IMR-90 (cell line): ENCODE data around the gene CCDC63.

Experiments used
- BHLHE40 ChIP-seq: fragments of 150-350 bp; IDR thresholded peaks from 2 replicates; pipeline ENCODE4 v1.6.1; 2016; ENCODE audit warnings: mild to moderate bottlenecking, low read depth, low read length
- CEBPB ChIP-seq: IDR thresholded peaks from 2 replicates; pipeline ENCODE4 v1.6.1; 2012; ENCODE audit warnings: low read depth, low read length, improper control_type of control experiment
- CTCF ChIP-seq: conservative IDR thresholded peaks from 2 replicates; pipeline ENCODE4 v1.5.1; 2012; ENCODE audit warnings: mild to moderate bottlenecking, low read depth, low read length, improper control_type of control experiment
- FOS ChIP-seq: fragments of 150-350 bp; IDR thresholded peaks from 2 replicates; pipeline ENCODE4 v1.6.1; 2016; ENCODE audit warnings: low read depth, low read length
- MAFK ChIP-seq: IDR thresholded peaks from 2 replicates; pipeline ENCODE4 v1.6.1; 2012; ENCODE audit warnings: low read depth, low read length, improper control_type of control experiment
- MAZ ChIP-seq: IDR thresholded peaks from 2 replicates; pipeline ENCODE4 v1.6.1; 2012; ENCODE audit warnings: low read depth, mild to moderate bottlenecking, low read length, improper control_type of control experiment, moderate library complexity, borderline replicate concordance
- MXI1 ChIP-seq: IDR thresholded peaks from 2 replicates; pipeline ENCODE4 v1.6.1; 2012; ENCODE audit warnings: low read depth, mild to moderate bottlenecking, low read length, moderate library complexity, borderline replicate concordance
- POLR2A ChIP-seq: IDR thresholded peaks from 2 replicates; pipeline ENCODE4 v1.6.1; 2012; ENCODE audit warnings: mild to moderate bottlenecking, low read depth, low read length
- RAD21 ChIP-seq: IDR thresholded peaks from 2 replicates; pipeline ENCODE4 v1.6.1; 2012; ENCODE audit warnings: low read length, improper control_type of control experiment
- RCOR1 ChIP-seq: IDR thresholded peaks from 2 replicates; pipeline ENCODE4 v1.6.1; 2012; ENCODE audit warnings: mild to moderate bottlenecking, low read length, improper control_type of control experiment; ENCODE audit not compliant: insufficient replicate concordance
- RFX5 ChIP-seq: IDR thresholded peaks from 2 replicates; pipeline ENCODE4 v1.8.0; 2012; ENCODE audit warnings: low read depth, mild to moderate bottlenecking, low read length, moderate library complexity
- SMC3 ChIP-seq: fragments of 150-350 bp; IDR thresholded peaks from 2 replicates; pipeline ENCODE4 v1.6.1; 2016; ENCODE audit warnings: low read depth, mild to moderate bottlenecking, antibody characterized with exemption, low read length, moderate library complexity
- USF2 ChIP-seq: fragments of 150-350 bp; IDR thresholded peaks from 2 replicates; pipeline ENCODE4 v1.6.1; 2017; ENCODE audit warnings: mild to moderate bottlenecking, antibody characterized with exemption, low read length, low read depth
- TF ChIP-seq, protein P1 (sequence below): fragments of 150-350 bp; IDR thresholded peaks from 2 replicates; pipeline ENCODE4 v1.6.1; 2016; ENCODE audit warnings: low read depth, mild to moderate bottlenecking, low read length, moderate library complexity, borderline replicate concordance

DNA sequence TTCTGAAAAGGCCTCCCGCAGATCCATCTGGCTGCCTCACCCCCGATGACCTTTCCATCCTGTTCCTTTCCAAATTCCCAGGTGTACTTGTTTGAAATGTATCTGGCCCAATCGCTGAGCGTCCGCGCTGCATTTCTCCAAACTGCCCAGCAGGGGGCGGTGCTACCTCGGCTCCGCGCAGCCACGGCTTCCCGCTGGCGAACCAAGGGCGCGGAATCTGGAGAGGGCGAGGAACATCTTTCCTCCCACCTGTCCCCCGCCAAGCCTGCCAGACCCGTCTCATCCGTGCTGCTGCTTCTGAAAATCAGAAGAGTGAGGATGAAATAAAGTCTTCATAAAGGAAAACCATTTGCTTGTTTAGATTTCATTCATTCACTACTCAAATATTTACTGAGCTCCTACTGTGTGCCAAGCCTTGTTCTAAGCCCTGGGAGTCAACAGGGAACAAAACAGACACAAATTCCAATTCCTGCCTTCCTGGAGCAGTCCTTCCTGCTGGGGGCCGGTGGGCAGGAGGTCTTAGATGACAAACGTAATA is 90.4 kb downstream of the CCDC63 start:
- no peak for TF ChIP-seq RCOR1
- no peak for TF ChIP-seq POLR2A
- TF ChIP-seq, protein P1, sequence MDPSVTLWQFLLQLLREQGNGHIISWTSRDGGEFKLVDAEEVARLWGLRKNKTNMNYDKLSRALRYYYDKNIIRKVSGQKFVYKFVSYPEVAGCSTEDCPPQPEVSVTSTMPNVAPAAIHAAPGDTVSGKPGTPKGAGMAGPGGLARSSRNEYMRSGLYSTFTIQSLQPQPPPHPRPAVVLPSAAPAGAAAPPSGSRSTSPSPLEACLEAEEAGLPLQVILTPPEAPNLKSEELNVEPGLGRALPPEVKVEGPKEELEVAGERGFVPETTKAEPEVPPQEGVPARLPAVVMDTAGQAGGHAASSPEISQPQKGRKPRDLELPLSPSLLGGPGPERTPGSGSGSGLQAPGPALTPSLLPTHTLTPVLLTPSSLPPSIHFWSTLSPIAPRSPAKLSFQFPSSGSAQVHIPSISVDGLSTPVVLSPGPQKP, result no peak
- peak; percentile 78 for TF ChIP-seq CTCF
- TF ChIP-seq MXI1, result no peak
- TF ChIP-seq RFX5, result no peak
- TF ChIP-seq MAZ, result no peak
- TF ChIP-seq SMC3, result peak; percentile 59
- no peak for TF ChIP-seq CEBPB
- TF ChIP-seq USF2, result no peak
- TF ChIP-seq FOS, result no peak
- TF ChIP-seq MAFK, result no peak
- TF ChIP-seq RAD21, result peak; percentile 75
- no peak for TF ChIP-seq BHLHE40
